ENCODE data around the gene MGAT4B.

GRCh38 chr5:179794171-179794570 is 12.5 kb downstream of the MGAT4B start:
- TF ChIP-seq CTCF (IDR thresholded peaks at IDR 0.05) (no peak), TCF7L2 (IDR thresholded peaks at IDR 0.05; ENCODE audit: low read depth, low read length) (no peak), POLR2AphosphoS5 (IDR thresholded peaks at IDR 0.05; ENCODE audit: low read depth, low read length) (no peak), REST (IDR thresholded peaks at IDR 0.05; ENCODE audit: insufficient read depth in 1 of 2, low read depth in 2 of 2, low read length in 1 of 2) (no peak), SIN3A (IDR thresholded peaks at IDR 0.05; ENCODE audit: borderline replicate concordance, insufficient read depth, low read depth, low read length) (no peak)

Measured in Panc1 (cell line).